CD4-positive, alpha-beta T cell treated with Interleukin-4 for 4 hours (primary cell): ENCODE measurements around the gene APPL2.
A peak's percentile ranks its signal among the peaks of the same experiment; 100 is the strongest.
"Not testable (repeated sequence)": the region's sequence is repeated elsewhere in the genome, so short reads cannot be mapped to it uniquely, and the experiment has no call there.

Experiments
- DNase-seq: peaks from one replicate; pipeline ENCODE4 v3.0.0-alpha.2; 2020

The APPL2 gene

GRCh38 chr12:105235732-105236476 lies at the start of gene APPL2:
TSS of gene APPL2 (minus strand) at chr12:105236174. CDS start at chr12:105236012, 162 bp downstream.
- peak; percentile 80 for DNase-seq

DNA sequence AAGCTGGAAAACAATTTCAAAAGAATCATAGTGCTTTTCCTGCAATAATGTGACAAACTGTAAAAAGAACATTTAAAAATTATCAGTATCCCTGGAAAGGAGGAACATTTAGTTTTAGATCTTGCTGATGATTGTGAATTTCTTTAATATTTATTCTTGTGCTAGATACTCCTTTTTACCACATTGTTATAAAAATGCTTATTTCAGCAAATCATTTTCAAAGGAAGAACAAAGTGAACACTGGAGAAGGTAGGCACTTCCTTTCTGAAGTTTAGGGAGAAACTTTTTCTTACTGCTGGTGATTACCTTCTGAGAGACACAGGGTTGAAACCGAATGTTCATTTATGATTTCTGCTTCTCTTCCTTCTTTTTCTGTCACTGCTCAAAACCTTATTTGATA lies 49.4 kb upstream of the APPL2 start:
- no peak for DNase-seq

- DNase-seq: no peak
Measured at GRCh38 chr12:105281694-105282049, 45.7 kb upstream of the APPL2 start.

GRCh38 chr12:105280966-105281693 lies 45.2 kb upstream of the APPL2 start:
- DNase-seq: no peak

DNA sequence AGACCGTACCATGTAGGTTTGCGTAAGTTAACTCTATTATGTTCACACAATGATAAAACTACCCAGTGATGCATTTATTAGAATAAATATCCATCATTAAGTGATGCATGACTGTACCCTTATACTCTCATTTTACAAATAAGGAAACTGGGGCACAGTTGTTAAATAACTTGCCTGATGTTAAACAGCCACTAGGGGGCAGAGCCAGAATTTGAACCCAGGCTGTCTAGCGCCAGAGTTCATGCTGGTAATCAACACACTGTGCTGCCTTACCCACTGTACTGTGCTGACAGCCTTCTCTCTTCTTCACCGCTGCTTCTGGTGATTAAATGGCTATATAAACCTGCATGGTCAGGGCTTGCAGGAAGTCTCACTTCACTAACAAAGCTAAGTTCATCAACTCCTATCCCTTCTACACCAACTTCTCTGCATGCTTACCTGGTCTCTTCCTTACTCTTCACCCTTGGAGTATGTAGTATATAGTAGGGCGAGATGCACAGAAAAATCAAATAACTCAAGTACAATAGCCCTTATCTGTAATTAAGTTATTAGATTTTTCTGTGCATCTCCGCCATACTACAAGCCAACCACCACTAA lies 43.6 kb upstream of the APPL2 start:
- DNase-seq: peak; percentile 57

GRCh38 chr12:105278043-105278697 lies 42.2 kb upstream of the APPL2 start:
- no peak for DNase-seq

DNA sequence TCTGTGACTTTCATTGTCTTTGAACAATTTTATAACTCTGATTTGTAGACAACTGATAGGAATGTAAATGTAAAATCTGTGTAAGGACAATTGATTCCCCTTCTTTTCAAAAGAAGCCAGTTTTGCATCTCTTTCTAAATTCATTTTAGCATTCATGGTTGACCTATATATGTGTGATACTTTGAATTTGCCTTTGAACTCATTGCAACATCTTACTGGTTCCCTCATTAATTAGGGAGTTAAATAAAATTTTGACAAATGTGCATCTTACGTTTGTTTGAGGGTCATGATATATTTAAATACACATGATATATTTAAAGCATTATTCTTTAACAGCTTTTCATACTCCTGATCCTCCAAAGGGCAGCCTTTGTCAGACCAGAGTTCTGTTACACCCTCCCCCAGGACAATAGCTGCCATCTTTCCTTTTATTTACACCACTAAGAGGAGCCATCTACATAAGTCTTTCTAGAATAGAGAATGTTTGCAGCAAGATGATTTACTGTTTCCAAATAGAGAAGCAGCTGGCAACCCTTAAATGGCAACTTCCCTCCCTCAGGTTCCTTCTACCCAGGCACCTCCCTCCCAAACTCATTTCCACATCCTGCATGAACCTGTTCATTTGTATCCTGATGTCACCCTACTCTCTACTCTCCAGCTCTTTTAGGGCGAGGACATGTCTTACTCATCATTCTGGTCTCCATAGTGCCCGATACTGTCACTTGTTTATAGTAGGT lies 40.2 kb upstream of the APPL2 start:
- no peak for DNase-seq

- DNase-seq: no peak
Measured at GRCh38 chr12:105274571-105274970, 38.6 kb upstream of the APPL2 start.

DNA sequence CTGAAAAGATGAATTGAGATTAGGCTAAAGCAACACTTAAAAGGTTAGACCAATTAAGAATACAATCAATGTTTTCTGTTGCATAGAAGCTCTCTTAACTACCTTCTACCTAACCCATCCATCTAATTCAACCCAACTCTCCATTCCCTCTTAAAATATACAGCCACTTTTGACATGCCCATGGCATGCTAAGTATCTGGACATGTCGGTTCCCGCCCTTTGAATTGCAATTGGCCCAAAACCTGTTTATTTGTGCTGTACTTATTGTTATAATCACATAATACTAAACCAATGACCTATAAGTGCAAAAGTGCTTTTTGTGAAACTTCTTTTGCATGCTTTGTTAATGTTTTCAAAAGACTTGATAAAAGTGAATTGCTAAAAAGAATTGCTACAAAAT lies 37.6 kb upstream of the APPL2 start:
- DNase-seq: no peak

GRCh38 chr12:105272814-105273416 lies 36.9 kb upstream of the APPL2 start:
- DNase-seq: no peak

DNA sequence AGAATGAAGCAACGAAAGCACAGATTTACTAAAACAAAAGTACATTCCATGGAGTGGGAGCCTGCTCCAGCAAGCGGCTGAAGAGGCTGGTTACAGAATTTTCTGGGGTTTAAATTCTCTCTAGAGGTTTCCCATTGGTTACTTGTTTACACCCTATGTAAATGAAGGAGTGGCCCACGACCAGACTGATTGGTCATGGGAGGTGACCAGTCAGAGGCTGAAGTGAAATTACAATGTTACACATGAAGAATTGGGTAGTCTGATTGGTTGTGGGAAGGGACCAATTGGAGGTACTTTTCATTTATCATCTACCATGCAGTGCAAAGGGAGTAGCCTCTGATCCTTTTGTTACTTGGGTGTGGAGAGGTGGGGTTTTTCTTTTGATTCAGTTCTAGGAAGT lies 36.2 kb upstream of the APPL2 start:
- no peak for DNase-seq

DNA sequence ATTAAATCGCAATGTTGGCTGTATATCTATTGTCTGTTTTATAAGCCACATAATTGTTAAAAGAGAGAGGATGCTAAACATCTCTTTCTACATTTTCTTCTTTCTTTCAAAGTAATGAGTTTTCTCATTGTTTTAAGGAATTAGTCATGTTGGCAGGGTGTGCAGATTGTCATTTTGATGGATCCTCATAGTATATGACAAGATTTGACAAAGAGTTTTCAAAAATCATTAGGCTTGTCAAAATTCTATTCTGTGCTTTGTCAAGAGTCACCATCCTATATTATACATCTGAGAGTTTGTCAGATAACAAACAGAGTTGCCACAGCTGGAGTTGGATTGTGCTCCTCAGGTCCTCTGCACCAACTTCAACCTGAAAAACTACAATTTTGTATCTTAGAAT lies 35.4 kb upstream of the APPL2 start:
- DNase-seq: no peak

GRCh38 chr12:105270671-105271255 lies 34.8 kb upstream of the APPL2 start:
- DNase-seq: no peak

DNA sequence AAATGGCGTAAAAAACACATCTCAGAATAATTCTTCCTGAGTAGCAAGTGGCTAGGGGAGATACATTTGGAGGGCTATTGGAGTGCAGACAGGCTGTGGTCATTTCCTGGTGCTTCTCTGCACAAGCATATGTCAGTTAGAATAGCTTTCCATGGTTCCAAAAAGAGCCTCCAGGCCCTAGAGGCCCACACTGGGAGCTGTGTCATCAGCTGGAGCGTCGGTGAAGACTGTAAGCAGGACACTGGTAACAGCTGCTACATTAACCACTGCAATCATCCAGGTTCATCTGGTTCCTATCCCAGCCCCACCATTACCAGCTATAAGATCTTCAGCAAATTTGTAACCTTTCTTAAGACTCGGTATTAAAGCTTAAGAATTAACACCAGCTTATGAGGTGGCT lies 31.7 kb upstream of the APPL2 start:
- no peak for DNase-seq

DNA sequence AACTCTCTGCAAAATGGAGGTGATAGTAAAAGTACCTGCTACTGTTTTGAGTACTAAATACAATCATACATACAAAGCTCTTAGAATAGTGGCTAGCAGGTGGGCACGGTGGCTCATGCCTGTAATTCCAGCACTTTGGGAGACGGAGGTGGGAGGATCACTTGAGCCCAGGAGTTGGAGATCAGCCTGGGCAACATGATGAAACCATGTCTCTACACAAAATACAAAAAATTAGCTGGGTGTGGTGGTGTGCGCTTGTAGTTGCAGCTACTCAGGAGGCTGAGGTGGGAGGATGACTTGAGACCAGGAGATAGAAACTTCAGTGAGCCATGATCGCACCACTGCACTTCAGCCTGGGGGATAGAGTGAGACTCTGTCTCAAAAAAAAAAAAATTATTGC lies 28.8 kb upstream of the APPL2 start:
- no peak for DNase-seq

DNA sequence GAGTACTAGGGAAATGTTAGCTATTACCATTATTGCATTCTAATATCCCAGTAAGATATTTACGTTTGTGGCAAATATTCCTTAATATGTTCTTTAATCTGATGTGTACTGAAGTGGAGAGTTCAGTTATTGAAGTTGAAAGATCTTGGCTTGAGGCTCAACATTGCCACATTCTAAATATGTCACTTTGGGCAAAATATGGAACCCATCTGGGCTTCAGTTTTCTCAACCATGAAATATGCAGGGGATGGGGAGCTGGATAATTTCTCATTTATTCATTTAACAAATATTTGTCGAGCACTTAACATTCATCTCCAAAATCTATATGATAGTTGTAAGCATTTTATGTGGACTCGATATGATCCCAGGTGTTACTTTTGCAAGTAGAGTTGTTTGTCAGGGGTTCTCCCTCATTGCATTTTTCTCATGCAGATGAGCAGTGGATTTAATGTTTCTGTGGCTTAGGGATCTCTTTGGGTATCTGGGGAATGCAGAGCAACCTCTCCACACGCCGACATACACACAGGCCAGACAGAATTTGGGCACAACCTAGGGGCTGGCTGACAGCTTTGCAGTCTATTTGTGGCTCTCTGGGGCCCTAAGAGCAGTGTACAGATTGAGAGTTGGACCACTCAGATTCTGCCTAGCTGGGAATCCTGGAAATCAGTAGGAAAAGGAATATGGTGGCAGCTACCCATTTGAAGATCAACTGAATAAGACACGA lies 26.6 kb upstream of the APPL2 start:
- DNase-seq: no peak

- no peak for DNase-seq
Measured at GRCh38 chr12:105261010-105261409, 25.0 kb upstream of the APPL2 start.

- DNase-seq: no peak
Measured at GRCh38 chr12:105259226-105259625, 23.3 kb upstream of the APPL2 start.

DNA sequence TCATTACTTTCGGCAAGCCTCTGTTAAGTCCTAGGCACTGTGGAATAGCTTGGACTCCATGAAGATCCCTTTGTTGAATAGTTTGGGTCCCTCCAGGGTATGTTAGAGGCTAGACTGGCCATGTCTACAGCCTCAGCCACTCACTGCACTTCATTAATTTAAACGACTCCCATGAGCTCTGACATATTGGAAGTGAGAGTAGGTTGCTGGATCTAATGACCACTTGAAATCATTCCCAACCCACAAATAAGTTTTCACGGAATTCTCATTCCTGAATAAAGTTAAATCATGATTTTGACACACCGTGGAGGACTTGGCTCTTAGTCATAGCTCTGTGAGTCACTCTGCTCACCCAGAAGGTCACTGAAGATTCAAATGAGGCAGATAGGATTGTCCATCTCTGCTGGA lies 21.4 kb upstream of the APPL2 start:
- no peak for DNase-seq

- no peak for DNase-seq
Measured at GRCh38 chr12:105256921-105257320, 20.9 kb upstream of the APPL2 start.

DNA sequence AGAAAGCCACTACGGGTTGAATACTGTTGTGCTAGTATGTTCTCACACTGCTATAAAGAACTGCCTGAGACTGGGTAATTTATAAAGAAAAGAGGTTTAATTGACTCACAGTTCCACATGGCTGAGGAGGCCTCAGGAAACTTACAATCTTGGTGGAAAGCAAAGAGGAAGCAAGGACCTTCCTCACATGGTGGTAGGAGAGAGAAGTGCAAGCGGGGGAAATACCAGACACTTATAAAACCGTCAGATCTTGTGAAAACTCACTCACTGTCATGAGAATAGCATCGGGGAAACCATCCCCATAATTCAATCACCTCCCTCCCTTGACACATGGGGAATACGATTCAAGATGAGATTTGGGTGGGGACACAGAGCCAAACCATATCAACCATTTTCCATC lies 20.5 kb upstream of the APPL2 start:
- DNase-seq: not testable (repeated sequence)
